ENCODE results near the gene TPCN1. TPM values are rescaled to one million over a fixed set of nuclear protein-coding genes. Genes with fewer than 3 reads are reported as not detected.

The TPCN1 gene
- total and polyA plus RNA-seq, 2 of the 13 experiments (the other 11 are each of a cell fraction or from before 2014, with no cell fraction given) = 8.0 to 26.8 TPM

DNA sequence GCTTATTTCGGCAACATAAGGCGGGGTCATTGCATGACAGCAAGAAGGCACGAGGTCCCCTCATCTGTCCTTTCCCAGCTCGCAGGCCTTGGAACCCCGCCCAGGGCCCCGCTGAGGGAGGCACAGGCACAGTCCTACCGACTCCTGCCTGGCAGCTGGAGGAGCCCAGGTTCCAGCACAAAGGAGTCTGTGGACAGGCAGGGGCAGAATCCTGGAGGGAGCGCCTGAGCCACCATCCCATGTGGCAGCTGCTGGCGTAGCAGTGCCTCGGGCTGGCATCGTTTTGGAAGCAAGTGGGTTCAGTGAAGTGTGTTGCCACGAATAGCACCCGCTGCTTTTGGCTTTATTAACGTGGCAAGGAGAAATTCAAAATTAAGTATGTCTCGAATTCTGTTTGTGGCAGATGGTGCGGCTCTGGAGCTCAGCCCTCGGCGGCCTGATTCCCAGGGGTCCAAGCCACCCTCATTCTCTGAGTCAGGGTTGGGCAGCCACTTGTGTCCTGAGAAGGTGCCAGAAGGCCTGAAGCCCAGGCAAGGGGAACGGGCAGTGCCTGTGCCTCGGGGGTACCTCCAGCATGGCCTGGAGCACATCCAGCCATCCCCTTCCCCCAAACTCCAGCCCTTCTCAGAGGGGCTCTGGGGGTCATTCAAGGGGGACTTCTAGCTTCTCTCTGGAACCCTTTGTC, 77.7 kb downstream of the TPCN1 start:
- H3K4me2 ChIP-seq (ENCODE audit: low read depth, low read length) = no peak overlapping the region; the same call in 1 of the 2 replicates
- no peaks in the 10 kb centered on the region for H3K79me2 ChIP-seq (ENCODE audit: insufficient read depth, low read length)
- BruUV-seq (replicated peaks) = no TSS peak
- H3K9me3 ChIP-seq (ENCODE audit: low read length) = no peaks in the 10 kb centered on the region
- no peaks in the 10 kb centered on the region for H3K27me3 ChIP-seq (ENCODE audit: control insufficient read depth in 1 of 2, insufficient read depth in 2 of 2, low read length in 2 of 2)
- POLR2A ChIA-PET = interaction anchor here (1.0 kb wide), 1 partner anchor 114 kb away, joined by 3 read pairs; the partner anchor contains the start of genes DDX54 and RITA1
- H4K20me1 ChIP-seq (ENCODE audit: insufficient read depth, low read length) = no peaks in the 10 kb centered on the region
- peaks cover 3 to 5% of the 10 kb centered on the region in 2 experiments; a peak in 3 of 5 replicates for H3K36me3 ChIP-seq (replicated peaks in 1 of 2; ENCODE audit: control insufficient read depth in 1 of 2, insufficient read depth in 2 of 2, low read length in 2 of 2)
- WGBS (ENCODE audit: low lambda C conversion rate) = 86% methylated on average over 17 of the region's 20 CpGs
- H2AFZ ChIP-seq (ENCODE audit: low read length) = no peak overlapping the region
- DNase-seq (ENCODE audit: low spot score) (no peak), ATAC-seq (peak; percentile 12; the same call in 2 of the 3 replicates), FAIRE-seq (no peak)
- H3K27ac ChIP-seq (ENCODE audit: extremely low read length, insufficient read depth, low read length) = no peak overlapping the region
- intact Hi-C loops (cut with micrococcal nuclease; ENCODE audit: unreplicated experiment) = loop anchor here (1.0 kb wide), 1 partner anchor 78 kb away; the partner anchor contains the start of gene TPCN1
- TF ChIP-seq, protein P1, sequence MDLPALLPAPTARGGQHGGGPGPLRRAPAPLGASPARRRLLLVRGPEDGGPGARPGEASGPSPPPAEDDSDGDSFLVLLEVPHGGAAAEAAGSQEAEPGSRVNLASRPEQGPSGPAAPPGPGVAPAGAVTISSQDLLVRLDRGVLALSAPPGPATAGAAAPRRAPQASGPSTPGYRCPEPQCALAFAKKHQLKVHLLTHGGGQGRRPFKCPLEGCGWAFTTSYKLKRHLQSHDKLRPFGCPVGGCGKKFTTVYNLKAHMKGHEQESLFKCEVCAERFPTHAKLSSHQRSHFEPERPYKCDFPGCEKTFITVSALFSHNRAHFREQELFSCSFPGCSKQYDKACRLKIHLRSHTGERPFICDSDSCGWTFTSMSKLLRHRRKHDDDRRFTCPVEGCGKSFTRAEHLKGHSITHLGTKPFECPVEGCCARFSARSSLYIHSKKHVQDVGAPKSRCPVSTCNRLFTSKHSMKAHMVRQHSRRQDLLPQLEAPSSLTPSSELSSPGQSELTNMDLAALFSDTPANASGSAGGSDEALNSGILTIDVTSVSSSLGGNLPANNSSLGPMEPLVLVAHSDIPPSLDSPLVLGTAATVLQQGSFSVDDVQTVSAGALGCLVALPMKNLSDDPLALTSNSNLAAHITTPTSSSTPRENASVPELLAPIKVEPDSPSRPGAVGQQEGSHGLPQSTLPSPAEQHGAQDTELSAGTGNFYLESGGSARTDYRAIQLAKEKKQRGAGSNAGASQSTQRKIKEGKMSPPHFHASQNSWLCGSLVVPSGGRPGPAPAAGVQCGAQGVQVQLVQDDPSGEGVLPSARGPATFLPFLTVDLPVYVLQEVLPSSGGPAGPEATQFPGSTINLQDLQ (CRISPR knock-in tag; IDR thresholded peaks at IDR 0.05) = 0 out of 2 replicates have a peak, but pooled peaks have one; percentile 28
- TF ChIP-seq ZBTB38 (CRISPR knock-in tag; IDR thresholded peaks at IDR 0.05) (peak; percentile 48; the same call in 1 of the 2 replicates), ZNF713 (CRISPR knock-in tag; IDR thresholded peaks at IDR 0.05) (no peak), ZSCAN12 (CRISPR knock-in tag; IDR thresholded peaks at IDR 0.05) (no peak)
- H3K4me1 ChIP-seq (ENCODE audit: insufficient read depth, low read length) = peaks cover 34% of the 10 kb centered on the region
- in situ Hi-C loops (cut with HindIII; ENCODE audit: extremely low pct_ligation_motif_present, low pct_unique_long_range_greater_than_20kb) = no loop called here
- no peak overlapping the region for H3K9ac ChIP-seq (ENCODE audit: insufficient read depth, low read depth, low read length)
- no peak overlapping the region for H3K4me3 ChIP-seq (replicated peaks in 1 of 3; ENCODE audit: insufficient read depth in 1 of 3, low read depth in 2 of 3, low read length in 3 of 3)
- CTCF ChIA-PET (ENCODE audit: low intra/inter-chr PET ratio, low total read pairs) = no interaction called here
